IPS-18c (cell line): ENCODE measurements around the gene SH3BP5L.

Experiments used
- H3K4me3 ChIP-seq: 2 replicates; pipeline ENCODE4 v1.7.0; 2013; ENCODE audit warnings: low read depth, mild to moderate bottlenecking, low read length, moderate library complexity; ENCODE audit not compliant: insufficient read depth
- H3K9me3 ChIP-seq: one replicate; pipeline ENCODE4 v1.6.1; 2013; ENCODE audit warnings: mild to moderate bottlenecking, low read length, moderate library complexity; ENCODE audit not compliant: control insufficient read depth, insufficient read depth

SH3BP5L gene

DNA sequence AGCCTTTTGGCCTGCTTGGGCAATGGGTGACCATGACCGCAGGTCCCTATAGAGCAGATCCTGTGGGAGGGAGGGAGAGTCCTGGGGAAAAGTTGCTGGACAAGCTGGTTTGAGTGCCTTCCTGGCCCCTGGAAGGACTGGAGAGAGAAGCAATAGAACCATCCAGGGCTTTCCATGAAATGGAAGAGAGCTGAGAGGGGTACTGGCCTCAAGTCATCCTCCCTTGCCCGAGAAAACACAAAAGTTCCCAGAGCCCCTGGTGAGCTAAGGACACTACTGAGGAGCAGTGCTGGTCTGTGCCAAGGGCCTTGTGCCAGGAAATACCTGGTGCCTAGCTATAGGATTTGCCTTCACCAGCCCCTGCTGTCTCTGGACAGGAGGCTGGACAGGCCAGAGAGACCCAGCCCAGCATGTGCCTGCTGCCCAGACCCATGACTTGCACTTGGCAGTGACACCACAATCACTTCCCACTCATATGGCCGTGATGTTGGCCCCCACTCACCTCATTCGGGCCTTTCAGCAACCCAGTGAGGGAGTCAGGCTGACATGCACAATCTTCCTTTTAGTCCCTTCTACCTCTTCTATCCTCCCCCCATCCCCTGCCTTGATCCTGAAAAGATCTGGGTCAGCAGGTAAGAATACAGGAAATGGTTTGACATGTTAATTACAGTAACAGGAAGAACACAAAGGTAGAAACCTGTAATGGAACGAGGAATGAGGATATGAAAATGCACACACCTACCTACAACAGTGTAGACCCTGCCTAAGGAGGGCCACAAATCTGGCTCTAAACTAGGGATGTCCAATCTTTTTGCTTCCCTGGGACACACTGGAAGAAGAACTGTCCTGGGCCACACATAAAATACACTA lies 7.0 kb downstream of the SH3BP5L start:
- Histone ChIP-seq H3K9me3 (no peaks in the 10 kb centered on the region), H3K4me3 (no peak overlapping the region)

DNA sequence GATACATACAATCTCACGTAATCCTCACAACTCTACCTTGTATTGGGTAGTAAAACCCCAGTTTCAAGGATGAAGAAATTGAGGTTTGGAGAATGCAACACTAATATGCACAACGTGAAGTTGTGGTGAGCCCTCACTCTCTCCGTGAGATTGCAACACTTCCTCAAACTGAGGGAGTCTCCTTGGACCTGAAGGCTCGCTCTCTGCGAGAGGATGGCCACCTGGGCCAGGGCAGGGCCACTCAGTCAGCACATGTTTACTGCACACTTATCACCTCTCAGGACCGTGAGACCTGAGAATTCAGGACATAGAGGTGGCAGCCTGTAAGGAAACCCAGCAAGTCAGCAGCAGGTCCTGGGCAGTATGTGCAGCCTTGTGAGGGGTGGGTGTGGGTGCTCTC lies 8.7 kb downstream of the SH3BP5L start:
- no peak overlapping the region for H3K4me3 ChIP-seq

DNA sequence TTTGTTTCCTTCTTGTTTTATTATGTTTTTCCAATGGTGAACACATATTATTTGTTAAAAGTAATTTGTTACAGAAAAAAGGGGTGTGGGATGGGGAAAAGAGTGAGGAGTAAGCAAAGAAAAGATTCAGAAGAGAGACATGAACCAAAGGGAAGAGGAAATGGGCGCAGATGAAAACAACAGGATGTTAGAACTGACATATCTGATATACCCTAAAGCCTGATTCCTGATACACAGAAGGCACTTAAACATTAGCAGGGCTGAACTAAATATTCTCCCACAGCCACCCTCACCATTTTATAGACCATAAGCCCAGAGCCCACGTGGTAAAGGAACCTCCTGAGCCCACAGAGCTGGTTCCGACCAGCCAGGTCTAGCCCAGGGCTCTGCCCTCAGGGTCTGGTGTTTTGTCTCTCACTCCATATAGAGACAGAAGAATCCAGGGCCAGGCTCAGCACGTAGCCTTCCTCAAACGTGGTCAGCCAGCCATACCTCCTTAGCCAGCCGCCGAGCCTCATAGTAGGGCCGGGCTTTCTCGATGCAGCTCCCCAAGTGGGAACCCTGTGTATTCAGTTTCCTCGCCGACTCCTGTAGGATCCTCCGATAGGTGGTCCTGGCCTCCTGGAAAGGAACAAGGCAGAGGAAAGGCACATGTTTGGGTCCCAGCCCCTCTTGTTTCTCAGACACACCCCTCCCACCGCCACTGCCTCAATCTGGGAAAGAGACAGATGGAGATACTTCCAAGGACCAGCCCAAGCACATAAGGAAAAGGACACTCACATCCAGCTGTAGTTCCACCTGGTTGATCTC lies 9.5 kb downstream of the SH3BP5L start:
- no peak overlapping the region for H3K4me3 ChIP-seq
- no peaks in the 10 kb centered on the region for H3K9me3 ChIP-seq

More for the DNA sequence above, 8.7 kb downstream of the SH3BP5L start:
- no peaks in the 10 kb centered on the region for H3K9me3 ChIP-seq

DNA sequence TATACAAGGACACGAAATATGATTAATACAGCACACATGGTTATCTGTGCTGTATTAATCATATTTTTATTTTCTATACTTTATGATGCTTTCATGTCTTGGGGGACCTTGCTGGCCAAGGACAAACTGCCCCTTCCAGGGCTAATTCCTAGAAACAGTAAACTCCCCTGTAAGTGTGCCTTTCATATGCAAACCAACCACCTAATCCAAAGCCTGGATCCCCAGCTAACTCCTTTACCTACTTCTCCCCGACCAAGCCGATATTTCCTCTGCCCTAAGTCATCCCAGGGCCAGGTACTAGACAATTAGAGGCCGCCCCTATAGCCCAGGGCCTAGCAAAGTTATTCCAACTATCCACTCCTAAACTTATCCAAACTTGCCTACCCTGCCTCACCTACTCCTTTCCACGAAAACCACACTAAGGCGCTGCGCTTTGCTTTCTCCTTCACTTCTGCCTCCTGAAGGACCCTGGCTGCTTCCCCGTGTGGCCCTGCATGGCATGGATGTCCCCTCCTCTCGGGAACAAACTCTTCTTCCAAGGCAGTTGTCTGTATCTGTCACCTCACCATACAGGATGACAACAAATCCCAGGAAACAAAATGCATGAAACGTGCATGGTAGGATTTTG lies 10.2 kb downstream of the SH3BP5L start:
- H3K9me3 ChIP-seq = no peaks in the 10 kb centered on the region
- no peak overlapping the region for H3K4me3 ChIP-seq

DNA sequence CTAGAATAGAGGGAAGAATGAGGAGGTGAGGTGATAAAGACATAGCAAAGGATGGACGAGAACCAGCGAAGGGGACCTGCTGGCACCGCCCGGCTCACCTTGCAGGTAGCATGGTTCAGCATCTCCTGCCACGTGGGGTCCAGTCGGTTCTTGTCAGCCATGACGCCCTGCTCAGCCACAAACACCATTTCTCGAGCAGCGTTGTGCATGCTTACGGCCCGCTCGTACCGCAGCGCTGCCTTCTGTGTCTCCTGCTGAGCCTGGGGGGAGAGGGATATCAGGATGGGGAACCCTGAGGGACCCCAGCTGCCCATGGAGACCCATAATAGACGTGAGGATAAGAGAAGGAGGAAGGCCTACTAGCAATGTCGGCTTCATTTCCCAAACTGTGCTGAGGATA lies 11.4 kb downstream of the SH3BP5L start:
- Histone ChIP-seq H3K4me3 (no peak overlapping the region), H3K9me3 (no peaks in the 10 kb centered on the region)

DNA sequence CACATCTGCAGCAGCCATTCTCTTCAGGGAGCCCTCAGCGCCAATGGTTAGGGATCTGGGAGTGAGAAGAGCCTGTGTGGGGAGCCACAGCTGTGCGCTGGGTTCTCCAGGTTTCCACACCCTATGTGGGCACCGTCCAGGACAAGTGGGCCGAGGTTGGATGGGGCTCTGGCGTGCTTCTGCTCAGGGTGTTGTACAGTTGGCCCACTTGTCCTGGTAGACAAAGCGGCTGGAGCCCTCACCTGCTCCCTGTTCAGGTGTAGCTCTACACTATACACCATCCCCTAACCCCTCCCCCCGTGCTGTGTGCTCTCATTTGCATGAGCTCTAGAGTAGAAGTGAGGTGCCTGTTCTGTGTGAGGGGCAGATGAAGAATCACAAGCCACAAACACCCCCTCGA lies 12.2 kb downstream of the SH3BP5L start:
- Histone ChIP-seq H3K9me3 (peaks cover 1% of the 10 kb centered on the region), H3K4me3 (no peak overlapping the region)

- H3K4me3 ChIP-seq = no peak overlapping the region
- H3K9me3 ChIP-seq = peaks cover 2% of the 10 kb centered on the region
These were observed 12.8 kb downstream of the SH3BP5L start for GRCh38 chr1:248812736-248813425.

GRCh38 chr1:248811514-248812490 lies 13.9 kb downstream of the SH3BP5L start:
- H3K9me3 ChIP-seq = peaks cover 2% of the 10 kb centered on the region
- H3K4me3 ChIP-seq = no peak overlapping the region

- Histone ChIP-seq H3K9me3 (peaks cover 2% of the 10 kb centered on the region), H3K4me3 (no peak overlapping the region)
These were observed 14.8 kb downstream of the SH3BP5L start for GRCh38 chr1:248810727-248811513.

DNA sequence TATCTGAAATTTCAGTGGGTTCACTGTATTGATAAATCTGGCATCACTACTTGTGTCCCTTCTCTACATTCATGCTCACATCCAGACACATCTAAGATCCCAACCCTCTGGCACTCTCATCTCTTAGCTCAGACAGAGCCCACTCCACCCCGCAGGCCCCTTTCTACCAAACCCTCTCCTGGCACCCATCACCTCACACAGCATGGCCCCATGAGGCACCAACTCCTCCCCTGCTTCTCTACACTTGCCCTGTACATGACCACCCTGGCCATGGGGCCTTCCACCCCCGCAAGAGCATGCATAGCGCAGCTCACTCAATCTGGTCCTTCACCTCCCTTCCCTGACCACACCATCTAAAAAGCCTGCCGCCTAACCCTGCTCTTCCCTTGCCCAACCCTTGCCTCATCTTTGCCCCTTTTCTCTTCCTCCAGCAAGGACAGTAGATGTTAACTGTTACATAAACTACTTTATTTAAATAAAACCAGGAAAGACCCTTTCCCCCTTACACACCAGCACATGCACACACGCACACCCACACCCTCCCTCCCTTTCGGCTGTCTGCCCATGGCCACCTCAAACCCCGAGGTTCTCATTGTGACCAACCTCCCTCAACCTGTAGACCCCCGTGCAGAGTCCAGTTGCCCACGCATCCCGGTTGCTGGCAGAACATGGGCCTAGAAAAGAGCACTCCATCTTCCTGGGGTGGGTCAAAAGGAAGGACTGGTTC lies 15.6 kb downstream of the SH3BP5L start:
- Histone ChIP-seq H3K4me3 (no peak overlapping the region), H3K9me3 (peaks cover 2% of the 10 kb centered on the region)

GRCh38 chr1:248808876-248809275 lies 16.8 kb downstream of the SH3BP5L start:
- H3K9me3 ChIP-seq = peaks cover 2% of the 10 kb centered on the region
- no peak overlapping the region for H3K4me3 ChIP-seq

DNA sequence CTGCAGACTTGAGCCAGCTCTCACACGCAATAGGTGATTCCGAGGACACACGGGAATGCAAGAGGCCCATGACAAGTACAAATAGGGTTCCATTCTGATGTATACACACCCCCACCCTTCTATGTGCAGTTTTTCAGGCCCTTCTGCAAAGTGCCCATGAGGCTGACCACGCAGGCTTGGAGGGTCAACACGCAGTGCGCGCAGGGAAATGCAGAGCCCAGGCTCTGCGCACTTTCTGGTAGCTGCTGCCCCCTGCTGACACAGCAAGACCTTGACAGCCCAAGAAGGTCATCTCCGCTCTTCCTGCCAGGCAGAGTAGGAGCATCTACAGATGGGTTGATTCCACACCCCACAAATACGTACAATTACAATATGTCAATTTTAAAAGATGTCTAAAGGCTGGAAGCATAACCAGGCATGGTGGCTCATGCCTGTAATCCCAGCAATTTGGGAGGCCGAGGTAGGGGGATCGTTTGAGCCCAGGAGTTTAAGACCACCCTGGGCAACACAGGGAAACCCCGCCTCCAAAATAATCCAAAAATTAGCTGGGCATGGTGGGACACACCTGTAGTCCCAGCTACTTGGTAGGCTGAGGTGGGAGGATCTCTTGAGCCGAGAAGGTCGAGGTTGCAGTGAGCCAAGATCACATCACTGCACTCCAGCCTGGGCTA lies 18.5 kb downstream of the SH3BP5L start:
- H3K9me3 ChIP-seq = peaks cover 2% of the 10 kb centered on the region
- H3K4me3 ChIP-seq = no peak overlapping the region

GRCh38 chr1:248805876-248806275 lies 19.8 kb downstream of the SH3BP5L start:
- Histone ChIP-seq H3K9me3 (peaks cover 2% of the 10 kb centered on the region), H3K4me3 (no peak overlapping the region)

- Histone ChIP-seq H3K4me3 (no peak overlapping the region), H3K9me3 (peaks cover 2% of the 10 kb centered on the region)
These were observed 20.7 kb downstream of the SH3BP5L start for GRCh38 chr1:248804771-248805681.
